Measurements from ENCODE around the gene SLC9A6.

The SLC9A6 gene

DNA sequence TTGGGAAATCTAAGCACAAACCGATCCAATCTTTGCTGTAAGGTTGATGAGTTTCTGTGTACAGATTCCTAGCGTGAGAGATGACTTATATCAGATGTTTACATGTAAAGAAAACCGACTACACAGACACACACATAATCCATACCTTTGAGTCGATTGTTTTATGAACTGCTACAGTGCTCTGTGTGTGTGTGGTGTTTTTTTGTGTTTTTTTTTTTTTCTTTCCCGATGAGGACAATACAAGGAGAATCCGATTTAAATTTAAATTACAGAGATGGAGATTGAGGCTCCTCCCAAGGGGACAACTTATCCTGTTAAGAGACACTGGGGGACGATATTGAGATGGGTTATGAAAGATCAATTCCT lies 461 bp upstream of the SLC9A6 start:
- Histone ChIP-seq H3K9me3 (replicated peaks; ENCODE audit: insufficient read depth, low read length) (no peaks in the 10 kb centered on the region), H2AFZ (ENCODE audit: low read length) (peak overlapping the region; percentile 84), H3K79me2 (ENCODE audit: low read length) (peaks cover 22% of the 10 kb centered on the region), H3K4me2 (ENCODE audit: low read depth, low read length) (peak overlapping the region; percentile 72), H3K9me2 (replicated peaks; ENCODE audit: insufficient read depth, low read length) (no peaks in the 10 kb centered on the region), H3K4me1 (ENCODE audit: low read length) (0 out of 2 replicates have a peak, but pooled peaks cover 4% of the 10 kb centered on the region), H3K9ac (ENCODE audit: low read length) (peak overlapping the region; percentile 43; the same call in 1 of the 2 replicates), H3K27me3 (replicated peaks; ENCODE audit: insufficient read depth, low read length) (no peaks in the 10 kb centered on the region), H3K27ac (ENCODE audit: low read length) (no peak overlapping the region), H4K20me1 (ENCODE audit: insufficient read depth, low read length) (no peaks in the 10 kb centered on the region), H3K36me3 (replicated peaks; ENCODE audit: insufficient read depth, low read length) (no peaks in the 10 kb centered on the region), H3K4me3 (ENCODE audit: low read length) (peak overlapping the region; percentile 75), H3F3A (ENCODE audit: insufficient read depth, low read length) (no peaks in the 10 kb centered on the region)
- TF ChIP-seq, protein P1, sequence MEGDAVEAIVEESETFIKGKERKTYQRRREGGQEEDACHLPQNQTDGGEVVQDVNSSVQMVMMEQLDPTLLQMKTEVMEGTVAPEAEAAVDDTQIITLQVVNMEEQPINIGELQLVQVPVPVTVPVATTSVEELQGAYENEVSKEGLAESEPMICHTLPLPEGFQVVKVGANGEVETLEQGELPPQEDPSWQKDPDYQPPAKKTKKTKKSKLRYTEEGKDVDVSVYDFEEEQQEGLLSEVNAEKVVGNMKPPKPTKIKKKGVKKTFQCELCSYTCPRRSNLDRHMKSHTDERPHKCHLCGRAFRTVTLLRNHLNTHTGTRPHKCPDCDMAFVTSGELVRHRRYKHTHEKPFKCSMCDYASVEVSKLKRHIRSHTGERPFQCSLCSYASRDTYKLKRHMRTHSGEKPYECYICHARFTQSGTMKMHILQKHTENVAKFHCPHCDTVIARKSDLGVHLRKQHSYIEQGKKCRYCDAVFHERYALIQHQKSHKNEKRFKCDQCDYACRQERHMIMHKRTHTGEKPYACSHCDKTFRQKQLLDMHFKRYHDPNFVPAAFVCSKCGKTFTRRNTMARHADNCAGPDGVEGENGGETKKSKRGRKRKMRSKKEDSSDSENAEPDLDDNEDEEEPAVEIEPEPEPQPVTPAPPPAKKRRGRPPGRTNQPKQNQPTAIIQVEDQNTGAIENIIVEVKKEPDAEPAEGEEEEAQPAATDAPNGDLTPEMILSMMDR (IDR thresholded peaks at IDR 0.05; ENCODE audit: low read length) = no peak
- TF ChIP-seq EZH2 (optimal IDR thresholded peaks at IDR 0.05; ENCODE audit: low read depth, low read length) = no peak
- DNase-seq = no peak

DNA sequence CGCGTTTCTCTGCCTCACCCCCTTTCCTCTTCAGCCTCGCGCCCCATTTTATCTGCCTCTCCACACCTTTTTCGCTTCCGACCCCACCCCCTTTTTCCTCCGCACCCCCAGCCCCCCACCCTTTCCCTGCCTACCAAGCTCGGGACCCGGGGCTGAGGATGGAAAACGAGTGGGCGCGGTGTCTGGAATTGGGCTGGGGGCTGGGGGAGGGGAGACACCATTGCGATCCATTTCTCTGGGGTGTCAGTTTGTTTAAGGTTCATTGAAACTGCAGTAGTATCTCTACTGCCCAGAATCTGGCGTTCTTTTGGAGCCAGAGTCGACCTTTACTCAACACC lies 707 bp downstream of the SLC9A6 start:
- peak overlapping the region; percentile 60; the same call in 1 of the 2 replicates for H3K9ac ChIP-seq (ENCODE audit: low read length)

DNA sequence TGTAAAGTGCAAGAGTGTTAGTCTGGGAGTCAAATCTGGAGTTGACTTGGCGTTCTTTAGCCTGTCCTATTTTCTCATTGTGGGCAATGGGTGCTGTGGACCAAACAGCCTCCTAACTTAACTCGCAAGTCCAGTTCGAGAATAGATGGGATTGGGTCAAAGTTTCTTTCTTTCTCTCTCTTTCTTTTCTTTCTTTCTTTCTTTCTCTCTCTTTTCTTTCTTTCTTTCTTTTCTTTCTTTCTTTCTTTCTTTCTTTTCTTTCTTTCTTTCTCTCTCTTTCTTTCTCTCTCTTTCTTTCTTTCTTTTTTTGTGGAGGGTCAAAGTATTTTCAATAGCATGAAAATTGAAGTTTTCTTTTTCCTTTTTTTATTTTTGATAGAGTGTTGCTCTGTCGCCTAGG lies 3.0 kb downstream of the SLC9A6 start:
- TF ChIP-seq, protein P1 (IDR thresholded peaks at IDR 0.05; ENCODE audit: low read length) = no peak
- no peak for TF ChIP-seq EZH2phosphoT487 (IDR thresholded peaks at IDR 0.05; ENCODE audit: low read length)
- TF ChIP-seq EZH2 (optimal IDR thresholded peaks at IDR 0.05; ENCODE audit: low read depth, low read length) = no peak
- H2AFZ ChIP-seq (ENCODE audit: low read length) = no peak overlapping the region

More for the DNA sequence above, 707 bp downstream of the SLC9A6 start:
- Histone ChIP-seq H3F3A (ENCODE audit: insufficient read depth, low read length) (no peaks in the 10 kb centered on the region), H3K9me2 (replicated peaks; ENCODE audit: insufficient read depth, low read length) (no peaks in the 10 kb centered on the region), H3K4me3 (ENCODE audit: low read length) (peak overlapping the region; percentile 75), H4K20me1 (ENCODE audit: insufficient read depth, low read length) (no peaks in the 10 kb centered on the region), H3K9me3 (replicated peaks; ENCODE audit: insufficient read depth, low read length) (no peaks in the 10 kb centered on the region), H3K27ac (ENCODE audit: low read length) (no peak overlapping the region), H3K79me2 (ENCODE audit: low read length) (peaks cover 22% of the 10 kb centered on the region), H2AFZ (ENCODE audit: low read length) (peak overlapping the region; percentile 61; the same call in 1 of the 2 replicates), H3K4me2 (ENCODE audit: low read depth, low read length) (peak overlapping the region; percentile 41), H3K36me3 (replicated peaks; ENCODE audit: insufficient read depth, low read length) (no peaks in the 10 kb centered on the region), H3K4me1 (ENCODE audit: low read length) (0 out of 2 replicates have a peak, but pooled peaks cover 4% of the 10 kb centered on the region), H3K27me3 (replicated peaks; ENCODE audit: insufficient read depth, low read length) (no peaks in the 10 kb centered on the region)
- no peak for DNase-seq
- no peak for TF ChIP-seq EZH2phosphoT487 (IDR thresholded peaks at IDR 0.05; ENCODE audit: low read length)
- TF ChIP-seq, protein P1 (IDR thresholded peaks at IDR 0.05; ENCODE audit: low read length) = no peak
- no peak for TF ChIP-seq EZH2 (optimal IDR thresholded peaks at IDR 0.05; ENCODE audit: low read depth, low read length)

More for the DNA sequence above, 3.0 kb downstream of the SLC9A6 start:
- H3F3A ChIP-seq (ENCODE audit: insufficient read depth, low read length) = no peaks in the 10 kb centered on the region
- H3K4me2 ChIP-seq (ENCODE audit: low read depth, low read length) = no peak overlapping the region
- H3K9ac ChIP-seq (ENCODE audit: low read length) = no peak overlapping the region
- no peak overlapping the region for H3K4me3 ChIP-seq (ENCODE audit: low read length)
- H3K4me1 ChIP-seq (ENCODE audit: low read length) = 0 out of 2 replicates have a peak, but pooled peaks cover 4% of the 10 kb centered on the region
- H3K27ac ChIP-seq (ENCODE audit: low read length) = no peak overlapping the region
- no peaks in the 10 kb centered on the region for H3K9me2 ChIP-seq (replicated peaks; ENCODE audit: insufficient read depth, low read length)
- no peaks in the 10 kb centered on the region for H4K20me1 ChIP-seq (ENCODE audit: insufficient read depth, low read length)
- H3K36me3 ChIP-seq (replicated peaks; ENCODE audit: insufficient read depth, low read length) = no peaks in the 10 kb centered on the region
- no peaks in the 10 kb centered on the region for H3K27me3 ChIP-seq (replicated peaks; ENCODE audit: insufficient read depth, low read length)
- peaks cover 26% of the 10 kb centered on the region for H3K79me2 ChIP-seq (ENCODE audit: low read length)
- no peak for DNase-seq
- H3K9me3 ChIP-seq (replicated peaks; ENCODE audit: insufficient read depth, low read length) = no peaks in the 10 kb centered on the region
